ENCODE results near the gene HSD17B2.

HSD17B2 gene

DNA sequence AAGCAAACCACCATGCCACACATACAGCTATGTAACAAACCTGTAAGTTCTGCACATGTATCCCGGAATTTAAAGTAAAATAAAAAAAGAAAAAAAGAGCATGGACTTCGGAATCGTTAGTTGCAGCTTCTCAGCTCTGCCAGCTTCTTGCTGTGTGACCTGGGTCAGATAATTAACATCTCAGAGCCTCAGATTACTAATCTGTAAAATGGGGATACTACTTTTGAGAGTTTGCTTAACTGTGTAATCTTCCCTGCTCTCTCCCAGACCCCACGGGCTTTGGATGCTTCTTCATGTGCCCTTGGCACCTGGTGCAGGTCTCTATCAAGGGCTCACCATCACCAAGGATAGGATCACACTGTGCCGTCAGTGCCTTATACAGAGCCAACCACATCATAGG, 16.6 kb downstream of the HSD17B2 start:
- no peak for DNase-seq

- DNase-seq, result no peak
Observed at GRCh38 chr16:82055117-82055516, 20.1 kb downstream of the HSD17B2 start.

DNA sequence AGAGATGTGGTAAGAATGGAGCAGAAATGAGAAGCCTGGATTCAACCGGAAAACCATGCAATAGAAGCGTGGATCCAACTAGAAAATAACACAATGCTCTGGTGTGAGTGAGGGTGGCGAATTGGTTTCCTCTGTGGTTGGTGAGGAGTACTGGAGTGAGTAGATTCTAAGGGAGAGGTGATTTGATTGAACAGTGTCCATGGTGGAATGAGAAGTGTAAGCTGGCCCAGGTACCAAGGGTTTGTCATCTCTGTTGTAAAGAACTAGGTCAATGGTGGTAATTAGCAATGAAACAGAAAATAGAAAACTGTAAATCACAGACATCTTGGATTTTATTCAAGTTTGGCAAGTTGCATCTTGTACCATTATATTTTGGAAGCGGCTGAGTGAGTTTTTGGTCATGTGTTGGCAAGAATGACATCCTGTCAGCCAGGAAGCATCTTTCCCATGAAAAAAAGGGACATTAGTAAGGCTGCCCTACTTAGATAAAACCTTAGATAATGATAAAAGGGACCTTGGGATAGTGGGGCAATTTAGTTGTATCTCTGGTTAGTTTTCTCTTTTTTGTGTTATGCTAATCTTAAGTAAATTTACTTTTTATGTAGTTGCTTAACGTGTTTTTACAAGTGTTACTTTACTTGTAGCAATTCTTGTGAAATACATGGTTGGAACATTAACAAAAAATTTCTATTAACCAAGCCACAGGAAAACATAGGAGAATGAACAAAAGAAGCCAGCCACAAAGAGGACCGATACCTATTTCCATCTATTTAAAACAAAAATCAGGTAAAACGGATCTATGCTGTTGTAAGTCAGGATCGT, 20.9 kb downstream of the HSD17B2 start:
- no peak for DNase-seq

- DNase-seq, result no peak
Observed at GRCh38 chr16:82056550-82056896, 21.5 kb downstream of the HSD17B2 start.

DNA sequence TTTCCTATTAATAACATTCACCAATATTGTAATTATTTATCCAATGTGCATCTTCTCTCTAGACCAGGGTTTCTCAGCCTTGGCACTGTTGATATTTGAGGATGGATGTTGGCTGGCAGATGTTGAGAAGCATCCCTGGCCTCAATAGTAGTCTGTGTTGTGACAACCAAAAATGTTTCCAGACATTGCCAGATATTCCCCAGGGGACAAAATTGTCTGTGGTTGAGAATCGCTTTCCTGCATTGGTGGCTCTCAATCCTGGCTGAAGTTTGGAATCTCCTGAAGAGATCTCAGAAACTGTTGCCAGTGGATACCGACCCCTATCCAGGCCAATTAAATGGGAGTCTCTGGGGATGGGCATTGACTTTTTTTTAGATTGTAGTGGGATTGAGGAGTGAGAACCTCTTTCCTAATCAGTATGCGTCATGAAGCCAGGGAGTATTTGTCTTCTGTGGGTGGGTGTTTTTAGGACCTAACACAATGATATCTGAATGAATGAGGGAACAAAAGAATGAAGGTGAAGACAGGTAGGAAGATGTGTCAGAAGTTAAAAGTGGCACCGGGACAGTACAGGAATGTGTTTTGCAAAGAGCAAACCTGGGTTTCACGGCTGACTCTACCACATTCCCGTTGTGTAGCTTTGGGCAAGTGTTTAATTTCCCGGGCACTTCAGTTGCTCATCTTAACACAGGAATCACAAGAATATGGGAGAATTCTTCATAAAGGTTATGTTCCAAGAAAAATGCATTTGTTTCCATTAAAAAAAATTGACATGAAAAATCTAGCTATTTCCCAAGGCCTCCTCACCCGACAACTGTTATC, 24.3 kb downstream of the HSD17B2 start:
- no peak for DNase-seq

DNA sequence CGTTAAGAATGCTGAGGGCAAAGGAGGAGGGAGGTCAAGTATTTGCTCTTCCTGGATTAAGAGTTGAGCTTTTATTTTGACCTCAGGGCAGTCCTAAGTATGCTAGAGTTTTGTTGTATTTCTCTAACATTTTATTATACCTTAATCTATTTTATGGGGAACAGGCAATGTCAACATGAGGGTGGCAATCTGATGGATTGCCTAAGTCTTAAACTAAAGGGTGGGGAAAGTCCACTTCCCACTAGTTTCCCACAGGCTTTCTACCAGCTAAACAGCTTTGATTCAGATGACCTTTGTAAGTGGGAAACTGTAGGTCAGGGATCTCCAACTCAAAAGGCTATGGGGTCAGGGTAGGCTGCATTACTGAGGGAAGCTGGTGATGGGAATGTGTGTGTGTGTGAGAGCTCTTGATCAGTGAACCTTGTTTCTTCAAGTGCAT, 24.9 kb downstream of the HSD17B2 start:
- no peak for DNase-seq

DNA sequence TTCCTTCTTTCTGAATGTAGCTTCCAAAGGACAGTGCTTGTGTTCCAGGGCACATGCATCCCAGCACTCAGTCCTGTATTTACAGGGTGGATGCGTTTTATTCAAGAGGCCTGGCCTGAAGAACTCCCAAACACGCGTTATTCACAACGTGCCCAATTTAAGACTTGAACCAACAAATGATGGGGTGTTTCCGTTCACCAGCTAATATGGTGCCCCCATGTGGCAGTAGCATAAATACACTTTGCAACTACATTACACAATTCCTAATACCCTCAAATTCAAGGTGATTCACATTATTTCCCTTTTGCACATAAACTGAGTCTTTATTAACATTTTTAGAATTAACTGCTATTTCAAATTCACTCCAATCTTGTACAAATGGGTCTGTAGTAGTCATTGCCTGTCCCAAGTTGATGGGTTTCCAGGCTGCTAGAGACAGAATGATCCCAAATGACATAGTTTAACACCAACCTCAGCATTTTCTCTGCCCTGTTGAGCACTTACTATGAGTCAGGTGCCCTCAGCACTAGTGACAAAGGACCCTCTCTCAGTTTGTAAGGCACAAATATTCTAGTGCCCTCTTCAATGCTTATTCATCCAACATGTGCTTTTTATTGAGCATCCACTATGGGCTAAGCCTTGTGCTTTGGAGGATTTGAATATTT, 26.9 kb downstream of the HSD17B2 start:
- DNase-seq, result no peak

GRCh38 chr16:82062645-82063058, 27.6 kb downstream of the HSD17B2 start:
- DNase-seq, result no peak

GRCh38 chr16:82063456-82064082, 28.5 kb downstream of the HSD17B2 start:
- no peak for DNase-seq

DNA sequence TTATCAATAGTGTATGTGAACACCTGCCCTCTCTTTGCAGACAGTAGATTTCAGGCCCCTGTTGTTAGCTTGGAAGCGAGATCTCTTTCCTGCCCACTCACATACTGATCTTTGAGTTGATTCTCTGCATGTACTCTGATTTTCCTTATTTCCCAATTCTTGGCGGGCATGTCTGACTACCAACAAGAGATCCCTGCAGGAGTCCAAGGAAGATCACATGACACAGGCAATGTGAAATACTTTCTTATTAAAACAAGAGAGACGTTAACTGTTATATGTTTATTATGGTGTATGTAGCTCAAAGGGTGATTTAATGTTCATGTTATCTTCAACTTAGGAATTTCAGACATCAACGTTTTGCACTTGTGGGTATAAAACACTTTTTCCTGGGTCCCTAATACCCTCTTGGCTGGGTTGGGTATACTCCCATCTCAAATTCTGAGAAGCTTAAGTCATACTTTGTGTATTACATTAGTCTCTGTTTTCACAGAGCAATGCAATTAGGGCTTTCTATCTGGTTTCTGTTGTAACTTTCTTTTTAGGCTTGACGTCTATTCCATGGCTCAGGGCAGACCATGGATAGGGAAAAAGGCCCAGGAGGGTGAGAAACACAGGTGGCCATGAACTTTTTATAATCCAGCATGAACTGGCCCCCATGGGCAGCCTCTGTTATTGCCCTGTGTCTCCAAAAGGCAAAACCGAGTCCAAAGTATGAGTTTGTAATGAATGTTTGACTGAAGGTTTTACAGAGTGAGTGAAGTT, 32.2 kb downstream of the HSD17B2 start:
- DNase-seq, result no peak

- DNase-seq, result no peak
Observed at GRCh38 chr16:82067804-82068325, 32.8 kb downstream of the HSD17B2 start.

DNA sequence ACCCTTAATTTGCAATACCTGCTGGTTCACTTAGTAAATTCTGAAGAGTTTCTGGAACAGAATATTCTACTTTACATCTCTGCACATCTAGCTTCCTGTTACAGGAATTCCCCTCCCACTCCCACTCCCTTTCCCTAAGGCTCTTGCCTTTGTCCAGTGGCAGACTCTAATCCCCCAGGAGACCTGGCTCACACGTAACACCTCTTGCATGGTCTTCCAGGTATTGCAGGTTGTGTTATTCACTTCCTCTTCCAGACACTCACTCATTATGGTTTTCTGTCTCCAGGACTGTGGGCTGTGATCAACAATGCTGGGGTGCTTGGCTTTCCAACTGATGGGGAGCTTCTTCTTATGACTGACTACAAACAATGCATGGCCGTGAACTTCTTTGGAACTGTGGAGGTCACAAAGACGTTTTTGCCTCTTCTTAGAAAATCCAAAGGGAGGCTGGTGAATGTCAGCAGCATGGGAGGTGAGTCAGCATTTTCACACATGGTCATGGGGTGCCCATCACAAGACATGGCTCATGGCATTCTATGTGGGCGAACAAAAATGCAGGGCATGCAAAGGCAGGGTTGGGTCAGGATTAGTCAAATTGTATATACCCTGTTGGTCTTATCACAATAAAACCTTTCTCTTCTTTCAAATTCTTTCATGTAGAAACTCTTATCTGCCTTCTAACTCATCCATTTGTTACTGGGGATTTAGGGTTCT, 35.8 kb downstream of the HSD17B2 start:
- DNase-seq, result no peak

- DNase-seq, result no peak
Observed at GRCh38 chr16:82071421-82071820, 36.4 kb downstream of the HSD17B2 start.

GRCh38 chr16:82072313-82072712, 37.3 kb downstream of the HSD17B2 start:
- DNase-seq, result no peak

DNA sequence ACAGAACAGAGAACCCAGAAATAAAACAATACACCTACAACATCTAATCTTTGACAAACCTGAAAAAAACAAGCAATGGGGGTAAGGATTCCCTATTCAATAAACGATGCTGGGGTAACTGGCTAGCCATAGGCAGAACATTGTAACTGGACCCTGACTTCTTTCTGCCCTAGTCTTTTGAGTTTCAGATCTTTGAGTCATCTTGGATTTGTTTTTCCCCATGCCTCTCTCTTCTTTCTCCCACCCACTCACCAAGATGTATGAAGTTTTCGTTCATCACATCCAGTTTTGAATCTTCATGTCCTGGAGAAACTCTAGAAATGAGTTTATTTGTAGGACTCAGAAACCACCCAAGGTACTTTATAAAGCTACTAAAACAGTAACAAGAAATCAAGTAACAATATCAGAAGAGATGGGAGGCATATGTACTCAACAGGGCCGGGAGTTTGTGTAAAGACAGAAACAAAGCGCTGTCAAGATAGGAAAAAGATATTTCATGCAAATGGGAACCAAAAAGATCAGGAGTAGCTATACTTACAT, 39.0 kb downstream of the HSD17B2 start:
- DNase-seq, result no peak

GRCh38 chr16:82078125-82078524, 43.1 kb downstream of the HSD17B2 start:
- no peak for DNase-seq

DNA sequence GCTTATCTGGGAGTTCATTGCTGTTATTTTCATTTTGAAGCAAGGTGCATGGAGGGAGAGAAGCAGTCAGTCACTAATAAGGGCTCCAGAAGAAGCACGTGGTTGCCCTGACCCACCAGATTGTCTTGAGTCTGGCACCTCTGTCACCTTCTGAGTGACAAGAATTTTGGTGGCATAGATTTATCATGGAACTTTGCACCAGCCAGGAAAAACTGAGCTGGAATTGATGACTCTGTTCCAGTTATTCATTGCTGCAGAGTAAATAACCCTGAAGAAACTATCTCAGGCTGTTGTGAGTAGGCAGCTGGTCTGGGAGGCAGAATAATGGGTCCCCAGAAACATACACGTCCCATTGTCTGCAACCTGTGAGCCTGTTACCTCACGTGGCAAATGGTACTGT, 44.8 kb downstream of the HSD17B2 start:
- no peak for DNase-seq

- DNase-seq, result no peak
Observed at GRCh38 chr16:82081264-82081663, 46.2 kb downstream of the HSD17B2 start.

DNA sequence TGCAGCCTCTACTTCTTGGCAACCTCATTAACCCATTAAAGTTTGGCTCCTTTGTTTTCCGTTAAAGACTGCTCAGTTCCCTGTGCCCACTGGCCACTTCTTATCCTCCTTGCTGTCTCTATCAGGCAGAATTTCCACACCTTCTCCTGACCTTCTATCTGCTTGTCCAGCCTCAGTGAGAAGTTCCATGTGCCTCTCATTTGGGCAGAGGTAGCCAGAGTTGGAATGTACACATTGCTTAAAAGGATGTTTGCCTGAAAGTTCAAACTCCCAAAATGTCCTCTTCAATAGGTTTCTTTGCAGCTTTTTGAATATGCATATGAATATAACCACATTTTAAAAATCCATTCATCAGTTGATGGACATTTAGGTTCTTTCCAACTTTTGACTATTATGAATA, 47.0 kb downstream of the HSD17B2 start:
- no peak for DNase-seq

- no peak for DNase-seq
Observed at GRCh38 chr16:82082543-82083244, 47.6 kb downstream of the HSD17B2 start.

Measured in NCI-H1436 treated with DMSO at 0.1 percent for 48 hours (cell line).